ENCODE measurements around the gene BNIP5.

Gene BNIP5

GRCh38 chr6:36362551-36363370 lies 26.1 kb upstream of the BNIP5 start:
- no peak for DNase-seq (ENCODE audit: low read depth, low spot score)
- TF ChIP-seq FOXP2 (optimal IDR thresholded peaks at IDR 0.05; ENCODE audit: control extremely low read depth, extremely low read length, insufficient read depth) = no peak
- no peak for TF ChIP-seq POLR2AphosphoS5 (IDR thresholded peaks at IDR 0.05; ENCODE audit: borderline replicate concordance, low read depth, low read length)
- Histone ChIP-seq H3K4me3 (no peak overlapping the region), H3K36me3 (ENCODE audit: insufficient read depth, low read length) (no peaks in the 10 kb centered on the region), H3K27ac (no peak overlapping the region), H3K9ac (ENCODE audit: insufficient read length) (no peak overlapping the region), H3K9me3 (ENCODE audit: low read depth, low read length) (no peaks in the 10 kb centered on the region)

GRCh38 chr6:36361071-36361470 lies 24.4 kb upstream of the BNIP5 start:
- DNase-seq (ENCODE audit: low read depth, low spot score) = no peak
- Histone ChIP-seq H3K27ac (no peak overlapping the region), H3K36me3 (ENCODE audit: insufficient read depth, low read length) (no peaks in the 10 kb centered on the region), H3K9ac (ENCODE audit: insufficient read length) (no peak overlapping the region), H3K4me3 (no peak overlapping the region), H3K9me3 (ENCODE audit: low read depth, low read length) (no peaks in the 10 kb centered on the region)
- TF ChIP-seq FOXP2 (optimal IDR thresholded peaks at IDR 0.05; ENCODE audit: control extremely low read depth, extremely low read length, insufficient read depth) (no peak), POLR2AphosphoS5 (IDR thresholded peaks at IDR 0.05; ENCODE audit: borderline replicate concordance, low read depth, low read length) (no peak), EZH2 (IDR thresholded peaks at IDR 0.05) (no peak)

- no peak for TF ChIP-seq FOXP2 (optimal IDR thresholded peaks at IDR 0.05; ENCODE audit: control extremely low read depth, extremely low read length, insufficient read depth)
- TF ChIP-seq POLR2AphosphoS5 (IDR thresholded peaks at IDR 0.05; ENCODE audit: borderline replicate concordance, low read depth, low read length) = no peak
- TF ChIP-seq EZH2 (IDR thresholded peaks at IDR 0.05) = no peak
- Histone ChIP-seq H3K36me3 (ENCODE audit: insufficient read depth, low read length) (no peaks in the 10 kb centered on the region), H3K9me3 (ENCODE audit: low read depth, low read length) (no peaks in the 10 kb centered on the region), H3K9ac (ENCODE audit: insufficient read length) (no peak overlapping the region), H3K27ac (no peak overlapping the region), H3K4me3 (no peak overlapping the region)
- no peak for DNase-seq (ENCODE audit: low read depth, low spot score)
These were observed 23.8 kb upstream of the BNIP5 start for GRCh38 chr6:36360241-36361054.

- no peak for DNase-seq (ENCODE audit: low read depth, low spot score)
- Histone ChIP-seq H3K4me3 (no peak overlapping the region), H3K36me3 (ENCODE audit: insufficient read depth, low read length) (no peaks in the 10 kb centered on the region), H3K9ac (ENCODE audit: insufficient read length) (no peak overlapping the region), H3K27ac (no peak overlapping the region), H3K9me3 (ENCODE audit: low read depth, low read length) (no peaks in the 10 kb centered on the region)
- TF ChIP-seq EZH2 (IDR thresholded peaks at IDR 0.05) (no peak), FOXP2 (optimal IDR thresholded peaks at IDR 0.05; ENCODE audit: control extremely low read depth, extremely low read length, insufficient read depth) (no peak), POLR2AphosphoS5 (IDR thresholded peaks at IDR 0.05; ENCODE audit: borderline replicate concordance, low read depth, low read length) (no peak)
These were observed 21.7 kb upstream of the BNIP5 start for GRCh38 chr6:36358226-36358915.

GRCh38 chr6:36357872-36358225 lies 21.2 kb upstream of the BNIP5 start:
- Histone ChIP-seq H3K4me3 (no peak overlapping the region), H3K9ac (ENCODE audit: insufficient read length) (no peak overlapping the region), H3K9me3 (ENCODE audit: low read depth, low read length) (no peaks in the 10 kb centered on the region), H3K27ac (no peak overlapping the region), H3K36me3 (ENCODE audit: insufficient read depth, low read length) (no peaks in the 10 kb centered on the region)
- TF ChIP-seq FOXP2 (optimal IDR thresholded peaks at IDR 0.05; ENCODE audit: control extremely low read depth, extremely low read length, insufficient read depth) = no peak
- no peak for TF ChIP-seq EZH2 (IDR thresholded peaks at IDR 0.05)
- TF ChIP-seq POLR2AphosphoS5 (IDR thresholded peaks at IDR 0.05; ENCODE audit: borderline replicate concordance, low read depth, low read length) = no peak
- no peak for DNase-seq (ENCODE audit: low read depth, low spot score)

- H3K9me3 ChIP-seq (ENCODE audit: low read depth, low read length) = no peaks in the 10 kb centered on the region
- H3K4me3 ChIP-seq = no peak overlapping the region
- TF ChIP-seq EZH2 (IDR thresholded peaks at IDR 0.05) (no peak), FOXP2 (optimal IDR thresholded peaks at IDR 0.05; ENCODE audit: control extremely low read depth, extremely low read length, insufficient read depth) (no peak), POLR2AphosphoS5 (IDR thresholded peaks at IDR 0.05; ENCODE audit: borderline replicate concordance, low read depth, low read length) (no peak)
- no peaks in the 10 kb centered on the region for H3K36me3 ChIP-seq (ENCODE audit: insufficient read depth, low read length)
- H3K27ac ChIP-seq = no peak overlapping the region
- DNase-seq (ENCODE audit: low read depth, low spot score) = no peak
- no peak overlapping the region for H3K9ac ChIP-seq (ENCODE audit: insufficient read length)
These were observed 19.1 kb upstream of the BNIP5 start for GRCh38 chr6:36355819-36356218.

GRCh38 chr6:36353411-36353915 lies 16.8 kb upstream of the BNIP5 start:
- no peak overlapping the region for H3K4me3 ChIP-seq
- TF ChIP-seq EZH2 (IDR thresholded peaks at IDR 0.05) (no peak), POLR2AphosphoS5 (IDR thresholded peaks at IDR 0.05; ENCODE audit: borderline replicate concordance, low read depth, low read length) (no peak)
- no peak overlapping the region for H3K27ac ChIP-seq
- no peaks in the 10 kb centered on the region for H3K9me3 ChIP-seq (ENCODE audit: low read depth, low read length)
- H3K36me3 ChIP-seq (ENCODE audit: insufficient read depth, low read length) = no peaks in the 10 kb centered on the region
- DNase-seq (ENCODE audit: low read depth, low spot score) = no peak
- no peak overlapping the region for H3K9ac ChIP-seq (ENCODE audit: insufficient read length)
